ENCODE measurements around the gene UBAP2L.
A peak's percentile ranks its signal among the peaks of the same experiment; 100 is the strongest.
"Not testable (repeated sequence)": the region's sequence is repeated elsewhere in the genome, so short reads cannot be mapped to it uniquely, and the experiment has no call there.

Gene UBAP2L

GRCh38 chr1:154256686-154257085, 35.9 kb downstream of the UBAP2L start:
- no peak for DNase-seq

GRCh38 chr1:154258784-154259183, 38.0 kb downstream of the UBAP2L start:
- DNase-seq, result no peak

- no peak for DNase-seq
These were observed 39.4 kb downstream of the UBAP2L start for GRCh38 chr1:154260127-154260526.

GRCh38 chr1:154263465-154264332, 42.9 kb downstream of the UBAP2L start:
- no peak for DNase-seq

- DNase-seq, result no peak
These were observed 43.7 kb downstream of the UBAP2L start for GRCh38 chr1:154264454-154264853.

GRCh38 chr1:154265586-154265985, 44.8 kb downstream of the UBAP2L start:
- no peak for DNase-seq

- DNase-seq, result no peak
These were observed 50.1 kb downstream of the UBAP2L start for GRCh38 chr1:154270833-154271232.

- peak; percentile 37 to 97 (median 88) for DNase-seq
These were observed 51.7 kb downstream of the UBAP2L start, which contains the start of gene HAX1 for GRCh38 chr1:154272217-154272998. TSS of gene HAX1 (plus strand) at chr1:154272629. CDS start at chr1:154272724, 95 bp downstream.

GRCh38 chr1:154272999-154273563, 52.3 kb downstream of the UBAP2L start:
- DNase-seq, result no peak

GRCh38 chr1:154276797-154277196, 56.0 kb downstream of the UBAP2L start:
- DNase-seq, result no peak

GRCh38 chr1:154287591-154287990, 66.8 kb downstream of the UBAP2L start:
- not testable (repeated sequence) for DNase-seq

- DNase-seq, result no peak
These were observed 67.9 kb downstream of the UBAP2L start for GRCh38 chr1:154288661-154289060.

GRCh38 chr1:154290921-154291320, 70.2 kb downstream of the UBAP2L start:
- DNase-seq, result no peak

- no peak for DNase-seq
These were observed 74.9 kb downstream of the UBAP2L start for GRCh38 chr1:154295408-154296235.

- no peak for DNase-seq
These were observed 80.8 kb downstream of the UBAP2L start for GRCh38 chr1:154301582-154301981.

GRCh38 chr1:154304664-154305337, 84.0 kb downstream of the UBAP2L start:
- DNase-seq, result no peak

- no peak for DNase-seq
These were observed 85.4 kb downstream of the UBAP2L start for GRCh38 chr1:154306151-154306550.

GRCh38 chr1:154307670-154308270, 87.0 kb downstream of the UBAP2L start:
- not testable (repeated sequence) for DNase-seq

- DNase-seq, result not testable (repeated sequence)
These were observed 88.4 kb downstream of the UBAP2L start for GRCh38 chr1:154309136-154309535.

- not testable (repeated sequence) for DNase-seq
These were observed 91.7 kb downstream of the UBAP2L start for GRCh38 chr1:154312229-154313065.
